GM12873 (cell line): ENCODE measurements around the gene NAT8L.

Experiments used
- CTCF ChIP-seq: IDR thresholded peaks from 2 replicates; pipeline ENCODE4 v1.5.1; 2012; ENCODE audit warnings: low read depth, mild to moderate bottlenecking, moderate library complexity, low read length, control low read depth; ENCODE audit not compliant: insufficient read depth; ENCODE audit errors: missing control alignments

The NAT8L gene

GRCh38 chr4:2072971-2073807 lies 14.1 kb downstream of the NAT8L start:
- no peak for TF ChIP-seq CTCF

DNA sequence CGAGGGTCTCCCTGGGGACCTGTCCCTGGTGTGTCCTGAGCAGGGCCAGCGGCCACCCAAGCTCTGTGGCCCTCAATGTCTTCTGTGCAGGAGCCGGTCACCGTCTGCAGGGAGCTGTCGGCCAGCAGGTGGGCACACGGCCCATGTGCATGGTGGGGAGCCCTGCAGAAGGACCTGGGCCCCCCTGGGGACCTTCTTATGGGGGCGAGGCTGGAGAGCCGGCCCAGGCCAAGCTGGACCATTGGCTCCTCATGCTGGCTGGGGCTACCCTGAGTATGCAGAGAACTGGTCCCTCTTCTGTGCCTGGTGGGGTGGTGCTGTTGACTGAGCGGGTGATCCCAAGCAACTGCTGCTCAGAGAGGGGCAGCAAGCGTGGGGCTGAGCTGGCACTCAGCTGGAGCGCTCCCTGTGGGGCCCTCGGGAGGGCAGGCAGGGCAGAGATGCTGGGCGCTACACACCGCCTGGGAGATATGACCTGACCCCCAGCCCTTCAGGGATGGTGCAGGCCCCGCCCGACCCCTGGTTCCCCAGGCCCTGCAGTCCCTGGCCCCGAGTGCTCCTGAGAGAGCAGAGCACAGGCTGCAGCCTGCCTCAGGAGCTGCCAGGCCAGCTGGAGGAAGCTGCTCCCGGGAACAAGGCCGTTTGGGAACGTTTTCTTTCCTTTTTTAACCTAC lies 14.8 kb downstream of the NAT8L start:
- TF ChIP-seq CTCF: no peak

DNA sequence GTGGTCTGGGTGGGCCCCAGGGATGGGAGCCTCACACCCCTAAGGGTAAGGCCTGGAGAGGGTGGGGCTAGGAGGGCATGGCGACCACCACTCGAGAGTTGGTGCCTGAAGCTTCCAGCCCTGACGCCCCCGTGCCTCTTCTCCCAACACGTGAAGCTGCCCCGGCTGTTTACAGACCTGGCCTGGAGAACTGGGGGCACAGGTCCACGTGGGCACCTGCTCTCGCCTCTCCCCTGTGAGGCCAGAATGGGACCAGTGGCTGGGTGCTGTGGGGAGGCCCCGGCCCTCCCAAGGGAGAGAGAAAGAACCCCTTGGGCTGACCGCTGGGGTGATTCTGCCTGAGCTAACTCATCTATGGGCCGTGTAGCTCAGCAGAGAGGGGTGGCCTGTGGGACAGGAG lies 15.5 kb downstream of the NAT8L start:
- TF ChIP-seq CTCF: no peak

DNA sequence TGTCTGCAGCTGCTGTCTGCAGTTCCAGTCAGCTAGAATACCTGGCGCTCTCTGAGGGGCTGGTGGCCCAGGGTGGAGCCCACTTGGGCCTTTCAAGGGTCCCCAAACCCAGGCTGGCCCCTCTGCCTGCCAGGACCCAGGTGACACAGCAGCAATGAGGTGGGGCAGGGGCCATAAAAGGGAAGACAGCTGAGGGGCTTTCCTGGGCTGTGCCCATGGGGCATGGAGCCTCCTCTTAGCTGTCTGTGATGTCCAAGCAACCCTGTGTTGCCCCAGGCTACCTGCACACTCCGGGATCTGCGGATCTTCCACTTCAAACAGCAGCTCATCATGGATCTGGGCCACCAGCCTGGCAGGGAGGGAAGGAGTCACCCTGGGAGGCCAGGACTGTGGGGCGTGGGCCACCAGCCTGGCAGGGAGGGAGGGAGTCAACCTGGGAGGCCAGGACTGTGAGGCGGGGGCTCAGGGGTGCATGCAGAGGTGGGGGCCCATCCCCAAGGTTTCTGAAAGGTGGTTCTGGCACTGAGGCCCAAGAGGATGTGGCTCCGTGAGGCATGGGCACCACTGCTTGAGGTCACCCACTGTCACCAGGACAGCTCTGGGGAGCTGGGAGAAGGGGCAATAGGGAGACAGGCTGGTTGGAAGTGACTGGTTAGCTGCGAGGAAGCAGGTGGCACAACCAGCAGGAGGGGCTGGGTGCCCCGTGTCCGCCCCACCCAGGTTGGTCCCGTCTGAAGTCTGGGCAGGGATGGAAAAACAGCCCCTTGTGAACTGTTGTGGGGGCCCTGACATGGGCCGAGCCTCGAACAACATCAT lies 16.3 kb downstream of the NAT8L start:
- no peak for TF ChIP-seq CTCF

GRCh38 chr4:2075987-2076907 lies 17.1 kb downstream of the NAT8L start:
- no peak for TF ChIP-seq CTCF

- no peak for TF ChIP-seq CTCF
Observed at GRCh38 chr4:2076908-2077536, 17.9 kb downstream of the NAT8L start.
